Measurements from ENCODE around the gene SSNA1.

DNA sequence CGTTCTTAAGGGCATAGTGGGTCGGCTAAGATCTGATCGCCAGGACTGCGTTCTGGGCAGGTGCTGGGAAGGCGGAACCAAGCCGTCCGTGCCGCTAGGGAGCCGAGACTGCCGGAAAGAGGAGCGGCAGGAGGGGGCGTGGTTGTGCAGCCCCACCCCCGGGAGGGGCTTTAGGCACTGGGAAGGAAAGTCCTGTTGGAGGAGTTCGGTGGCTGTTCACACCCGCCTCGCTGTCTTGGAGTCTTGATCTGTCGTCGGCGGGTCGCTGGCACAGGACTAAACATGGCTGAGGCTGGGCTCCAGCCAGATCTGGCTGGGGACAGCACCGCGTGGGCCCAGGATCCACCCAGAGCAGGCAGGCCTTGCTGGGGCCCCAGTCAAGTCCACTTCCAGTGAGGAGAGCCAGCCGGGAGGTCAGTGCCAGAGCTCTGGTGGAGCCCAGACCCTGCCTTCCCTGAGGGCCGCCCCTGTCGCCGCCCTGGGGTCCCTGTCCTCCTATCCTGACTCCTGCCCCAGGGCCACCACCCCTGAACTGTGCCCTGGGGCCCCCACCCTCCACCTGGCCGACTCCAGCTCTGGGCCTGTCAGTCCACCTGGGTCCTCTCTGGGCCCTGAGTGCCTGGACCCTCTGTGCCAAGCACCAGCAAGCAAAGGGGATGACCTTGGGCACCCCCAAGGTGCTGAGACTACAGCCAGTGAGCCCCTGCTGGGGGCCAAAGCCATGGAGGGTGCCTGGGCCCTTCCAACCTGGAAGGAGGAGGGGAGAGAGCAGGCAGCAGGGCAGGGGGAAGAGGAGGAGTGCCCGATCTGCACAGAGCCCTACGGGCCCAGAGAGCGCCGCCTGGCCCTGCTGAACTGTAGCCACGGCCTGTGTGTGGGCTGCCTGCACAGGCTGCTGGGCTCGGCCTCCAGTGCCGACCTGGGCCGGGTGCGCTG, 29.1 kb downstream of the SSNA1 start:
- TF ChIP-seq POLR2A (IDR thresholded peaks at IDR 0.05; ENCODE audit: low read depth) = no peak
- TF ChIP-seq, protein P1, sequence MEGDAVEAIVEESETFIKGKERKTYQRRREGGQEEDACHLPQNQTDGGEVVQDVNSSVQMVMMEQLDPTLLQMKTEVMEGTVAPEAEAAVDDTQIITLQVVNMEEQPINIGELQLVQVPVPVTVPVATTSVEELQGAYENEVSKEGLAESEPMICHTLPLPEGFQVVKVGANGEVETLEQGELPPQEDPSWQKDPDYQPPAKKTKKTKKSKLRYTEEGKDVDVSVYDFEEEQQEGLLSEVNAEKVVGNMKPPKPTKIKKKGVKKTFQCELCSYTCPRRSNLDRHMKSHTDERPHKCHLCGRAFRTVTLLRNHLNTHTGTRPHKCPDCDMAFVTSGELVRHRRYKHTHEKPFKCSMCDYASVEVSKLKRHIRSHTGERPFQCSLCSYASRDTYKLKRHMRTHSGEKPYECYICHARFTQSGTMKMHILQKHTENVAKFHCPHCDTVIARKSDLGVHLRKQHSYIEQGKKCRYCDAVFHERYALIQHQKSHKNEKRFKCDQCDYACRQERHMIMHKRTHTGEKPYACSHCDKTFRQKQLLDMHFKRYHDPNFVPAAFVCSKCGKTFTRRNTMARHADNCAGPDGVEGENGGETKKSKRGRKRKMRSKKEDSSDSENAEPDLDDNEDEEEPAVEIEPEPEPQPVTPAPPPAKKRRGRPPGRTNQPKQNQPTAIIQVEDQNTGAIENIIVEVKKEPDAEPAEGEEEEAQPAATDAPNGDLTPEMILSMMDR (IDR thresholded peaks at IDR 0.05) = no peak
- no peak for TF ChIP-seq EP300 (IDR thresholded peaks at IDR 0.05)
- no peak for TF ChIP-seq POLR2AphosphoS5 (IDR thresholded peaks at IDR 0.05)
